ENCODE data around the gene DNHD1.

Gene DNHD1

GRCh38 chr11:6611092-6611962, 114.2 kb downstream of the DNHD1 start:
- TF ChIP-seq CTCF (IDR thresholded peaks at IDR 0.05): no peak
- H3K27ac ChIP-seq: peak overlapping the region; percentile 93 to 98
- peak; percentile 82 for DNase-seq (ENCODE audit: low spot score)
- peak overlapping the region; percentile 90 for H3K4me3 ChIP-seq

- no peak for DNase-seq (ENCODE audit: low spot score)
- peak overlapping the region; percentile 90 for H3K4me3 ChIP-seq
- H3K27ac ChIP-seq: peak overlapping the region; percentile 93 to 98
- TF ChIP-seq CTCF (IDR thresholded peaks at IDR 0.05): no peak
These were observed 114.8 kb downstream of the DNHD1 start for GRCh38 chr11:6611963-6612212.

- H3K4me3 ChIP-seq: peak within 1 kb of the TSS; percentile 90
- peak; percentile 97 for DNase-seq (ENCODE audit: low spot score)
These were observed 115.3 kb downstream of the DNHD1 start, which contains the start of gene TAF10 for GRCh38 chr11:6612213-6613041. Gene TAF10 (minus strand): TSS chr11:6612216. CDS start chr11:6612189, 27 bp downstream.

GRCh38 chr11:6613496-6613895, 116.4 kb downstream of the DNHD1 start:
- H3K4me3 ChIP-seq: peak overlapping the region; percentile 90
- peak overlapping the region; percentile 93 to 98 for H3K27ac ChIP-seq
- DNase-seq (ENCODE audit: low spot score): no peak
- no peak for TF ChIP-seq CTCF (IDR thresholded peaks at IDR 0.05)

More at GRCh38 chr11:6612213-6613041, 115.3 kb downstream of the DNHD1 start, which contains the start of gene TAF10:
- H3K27ac ChIP-seq: peak within 1 kb of the TSS; percentile 93 to 98
- TF ChIP-seq CTCF (IDR thresholded peaks at IDR 0.05): peak; percentile 34

- Histone ChIP-seq H3K27ac (no peak overlapping the region), H3K4me3 (no peak overlapping the region)
- peak; percentile 72 for DNase-seq (ENCODE audit: low spot score)
- TF ChIP-seq CTCF (IDR thresholded peaks at IDR 0.05): no peak
These were observed 117.4 kb downstream of the DNHD1 start for GRCh38 chr11:6614446-6614845.

GRCh38 chr11:6615046-6615445, 118.0 kb downstream of the DNHD1 start:
- DNase-seq (ENCODE audit: low spot score): peak; percentile 62
- H3K4me3 ChIP-seq: no peak overlapping the region
- H3K27ac ChIP-seq: no peak overlapping the region
- no peak for TF ChIP-seq CTCF (IDR thresholded peaks at IDR 0.05)

Measured in coronary artery (tissue), 2 donors.